SHP77 treated with DMSO at 0.1 percent for 48 hours (cell line): ENCODE data around the gene LIFR.

Source experiments
- DNase-seq: peaks from one replicate; lab custom pipeline; 2025; lab: John Stamatoyannopoulos, UW

The LIFR gene

DNA sequence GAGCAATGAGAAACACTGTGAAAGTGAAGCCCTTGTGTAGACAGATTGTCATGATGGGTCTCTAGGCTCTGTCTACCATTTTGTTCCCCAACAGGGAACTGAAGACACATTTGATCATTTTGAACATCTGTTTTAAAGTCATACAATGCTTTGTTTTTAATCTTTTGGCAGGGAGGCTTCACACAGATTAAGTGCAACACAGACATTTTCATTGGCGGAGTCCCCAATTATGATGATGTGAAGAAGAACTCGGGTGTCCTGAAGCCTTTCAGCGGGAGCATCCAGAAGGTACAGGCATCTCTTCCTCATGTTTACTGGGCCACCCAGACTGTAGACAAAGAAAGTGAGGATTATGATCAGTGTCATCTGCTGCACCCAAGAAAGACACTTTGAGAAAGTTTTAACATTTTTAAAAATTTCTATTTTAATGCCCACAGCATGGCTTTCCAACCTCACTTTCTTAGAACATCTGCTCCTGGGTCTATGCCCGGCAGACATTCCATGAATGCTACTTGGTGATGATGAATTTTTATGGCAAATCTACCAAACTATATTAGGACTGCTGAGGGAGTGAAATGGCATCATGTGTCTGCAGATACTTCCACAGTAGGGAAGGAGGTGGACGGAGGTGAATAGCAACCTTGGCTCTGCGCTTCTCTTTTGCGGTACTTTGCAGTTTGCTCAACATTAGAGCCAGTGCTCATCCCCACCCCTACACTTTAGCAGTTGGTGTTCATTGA is 121.3 kb downstream of the LIFR start:
- DNase-seq, result no peak

DNA sequence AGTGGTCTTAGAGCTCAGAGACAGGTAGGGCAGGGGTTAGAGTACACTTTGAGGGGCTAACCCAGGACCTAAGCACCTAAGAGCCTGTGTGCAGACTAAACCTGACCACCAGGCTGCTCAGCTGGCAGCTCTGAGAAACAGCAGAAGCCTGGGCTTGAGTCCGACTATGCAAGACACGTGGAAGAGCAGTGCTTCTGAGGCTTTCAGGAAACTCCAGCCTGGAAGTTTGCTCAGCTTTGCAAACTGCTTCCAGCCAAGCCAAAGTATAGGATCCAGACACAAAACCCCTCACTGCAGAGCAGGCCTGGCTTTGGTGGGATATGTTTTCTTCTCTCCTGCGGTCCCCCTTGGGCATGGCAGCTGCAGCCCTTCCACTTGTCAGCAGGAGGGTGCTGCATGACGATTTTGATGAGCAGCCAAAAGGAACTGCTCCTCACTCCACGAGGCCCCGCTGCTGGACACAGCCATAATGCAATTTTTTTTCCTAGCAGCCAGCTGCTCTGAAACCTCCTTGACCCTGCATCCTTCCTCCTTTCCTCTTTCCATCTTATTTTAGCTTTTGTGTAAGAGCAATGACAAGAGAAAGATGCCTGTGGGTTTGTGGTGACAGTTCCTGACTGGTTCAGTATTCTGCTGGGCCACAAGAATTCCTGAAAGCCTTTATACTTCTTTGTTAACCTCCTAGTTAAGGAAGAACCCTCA is 123.1 kb downstream of the LIFR start:
- DNase-seq, result no peak

DNA sequence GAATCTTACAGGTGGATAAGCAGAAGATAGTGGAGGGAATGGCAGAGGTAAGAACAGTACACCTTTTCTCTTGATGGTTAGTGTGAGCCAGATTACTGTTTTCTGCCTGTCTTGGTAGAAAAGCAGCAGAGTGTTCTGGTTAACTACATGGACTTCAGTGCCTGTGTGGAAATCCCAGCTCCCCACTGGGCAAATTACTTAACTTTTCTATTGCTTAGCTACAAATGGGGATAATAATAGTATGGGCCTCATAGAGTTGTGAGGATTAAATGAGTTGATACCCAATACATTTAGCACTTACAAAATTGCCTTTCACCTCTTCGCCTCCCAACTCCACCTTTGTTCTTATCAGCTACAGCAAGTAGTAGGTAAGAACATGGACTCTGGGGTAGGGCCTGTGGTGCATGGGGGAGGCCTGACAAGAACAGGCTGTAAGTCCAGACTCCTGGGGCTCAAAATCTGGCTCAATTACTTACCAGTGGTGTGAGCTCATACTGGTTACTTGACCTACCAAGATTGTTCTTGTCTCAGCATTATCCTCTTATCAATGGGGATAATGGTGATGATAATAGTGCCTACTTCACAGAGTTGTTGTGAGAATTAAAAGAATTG is 125.1 kb downstream of the LIFR start:
- DNase-seq, result no peak

DNA sequence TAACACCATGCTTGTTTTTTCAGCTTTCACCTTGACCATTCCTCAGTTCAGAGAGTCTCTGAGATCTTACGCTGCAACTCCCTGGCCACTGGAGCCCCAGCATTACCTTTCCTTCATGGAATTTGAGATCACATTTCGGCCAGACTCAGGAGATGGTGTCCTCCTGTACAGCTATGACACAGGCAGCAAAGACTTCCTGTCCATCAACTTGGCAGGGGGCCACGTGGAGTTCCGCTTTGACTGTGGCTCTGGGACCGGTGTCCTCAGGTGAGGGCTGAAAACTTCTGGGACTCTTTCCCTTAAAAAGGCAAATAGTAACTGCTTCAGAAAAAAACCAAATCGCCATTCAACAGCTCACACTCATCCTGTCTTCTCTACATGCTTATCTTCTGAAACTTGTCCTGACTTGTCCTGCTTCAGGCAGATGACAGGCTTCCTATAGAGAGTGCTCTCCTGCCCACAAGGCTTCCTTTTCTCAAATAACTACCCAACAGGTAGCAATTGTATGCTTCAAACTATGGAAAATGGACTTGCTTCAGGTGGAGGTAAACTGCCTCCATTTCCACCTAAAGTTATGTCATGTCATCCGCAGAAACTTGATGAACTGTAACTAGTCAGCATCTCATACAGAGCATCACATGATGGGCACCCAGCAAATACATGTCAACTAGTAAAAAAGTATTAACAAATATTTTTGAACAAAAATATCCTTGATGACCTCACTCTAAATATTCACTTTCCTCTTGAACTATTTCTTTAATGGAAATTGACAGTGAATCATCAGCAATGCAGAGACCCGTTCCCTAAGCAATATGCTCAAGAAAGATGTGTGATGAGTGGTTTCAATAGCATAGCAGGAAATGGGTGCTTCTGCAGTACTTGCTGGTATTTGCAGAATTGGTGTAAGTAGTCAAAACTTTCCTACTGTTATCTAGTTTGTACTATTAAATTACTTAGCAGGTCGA is 129.2 kb downstream of the LIFR start:
- DNase-seq, result no peak

DNA sequence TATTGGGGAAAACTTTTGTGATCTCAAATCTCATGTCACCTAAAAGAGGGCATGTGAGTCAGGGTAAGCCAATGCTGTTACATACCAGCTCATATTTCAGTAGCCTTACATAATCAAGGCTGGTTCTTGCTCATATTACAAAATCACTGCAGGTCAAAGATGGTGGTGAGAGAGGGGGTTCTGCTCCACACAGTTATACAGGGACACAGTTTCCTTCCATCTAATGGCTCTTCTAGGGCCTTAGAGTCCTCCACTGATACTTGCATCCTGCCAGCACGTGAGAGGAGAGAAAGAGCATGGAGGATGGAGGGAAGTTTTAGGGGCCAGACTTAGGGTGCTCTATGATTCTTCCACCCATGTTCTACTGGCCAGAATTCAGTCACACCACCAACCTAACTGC is 130.0 kb downstream of the LIFR start:
- no peak for DNase-seq
